SU-DHL-6 (cell line): ENCODE results near the gene RTP4.

Source experiments
- H2AFZ ChIP-seq: fragments of 200-600 bp; sonication (generic); 2 replicates; pipeline ENCODE4 v1.6.1; 2014; ENCODE audit warnings: low read depth, mild to moderate bottlenecking, moderate library complexity, mixed read lengths, antibody characterized with exemption, low read length; ENCODE audit not compliant: severe bottlenecking
- H3F3A ChIP-seq: fragments of 200-600 bp; shearing (Covaris generic); 2 replicates; pipeline ENCODE4 v1.6.0; 2016; ENCODE audit warnings: antibody characterized with exemption, mild to moderate bottlenecking; ENCODE audit not compliant: insufficient read depth
- H3K27ac ChIP-seq: fragments of 200-600 bp; sonication (generic); 2 replicates; pipeline ENCODE4 v1.5.1; 2016; ENCODE audit warnings: low read depth, mild to moderate bottlenecking, low read length, moderate library complexity, mixed read lengths
- H3K27me3 ChIP-seq: fragments of 200-600 bp; sonication (generic), shearing (Covaris generic); 2 replicates; pipeline ENCODE4 v1.6.0; 2014; ENCODE audit warnings: mild to moderate bottlenecking, low read length
- H3K36me3 ChIP-seq: fragments of 200-600 bp; sonication (generic); 2 replicates; pipeline ENCODE4 v1.6.1; 2014; ENCODE audit warnings: mild to moderate bottlenecking, low read length, mixed read lengths
- H3K4me2 ChIP-seq: fragments of 300-600, 200-600 bp; shearing (Covaris generic), sonication (generic); 2 replicates; pipeline ENCODE4 v1.6.0; 2014; ENCODE audit warnings: low read length, low read depth, mild to moderate bottlenecking; ENCODE audit not compliant: poor library complexity, severe bottlenecking
- H3K4me3 ChIP-seq: fragments of 200-600 bp; sonication (generic); 2 replicates; pipeline ENCODE4 v1.5.1; 2014; ENCODE audit warnings: antibody characterized with exemption, low read length, mild to moderate bottlenecking, mixed read lengths; ENCODE audit not compliant: insufficient read depth, poor library complexity, severe bottlenecking
- H3K79me2 ChIP-seq: fragments of 200-600 bp; sonication (generic); 2 replicates; pipeline ENCODE4 v1.6.1; 2014; ENCODE audit warnings: mild to moderate bottlenecking, low read length, moderate library complexity; ENCODE audit not compliant: insufficient read depth
- H3K9ac ChIP-seq: fragments of 200-600 bp; sonication (generic); 2 replicates; pipeline ENCODE4 v1.7.0; 2014; ENCODE audit warnings: mild to moderate bottlenecking, low read length
- H3K9me2 ChIP-seq: fragments of 200-600 bp; sonication (generic); replicated peaks from 2 replicates; pipeline ENCODE4 v1.6.1; 2014; ENCODE audit warnings: low read length; ENCODE audit not compliant: insufficient read depth
- H3K9me3 ChIP-seq: fragments of 200-600 bp; sonication (generic); 2 replicates; pipeline ENCODE4 v1.6.1; 2014; ENCODE audit warnings: low read length, mixed read lengths; ENCODE audit not compliant: insufficient read depth
- H4K20me1 ChIP-seq: fragments of 200-600 bp; sonication (generic); 2 replicates; pipeline ENCODE4 v1.6.1; 2014; ENCODE audit warnings: low read depth, mild to moderate bottlenecking, antibody characterized with exemption, low read length, moderate library complexity, mixed read lengths
- CTCF ChIP-seq: fragments of 200-600 bp; sonication (generic); IDR thresholded peaks from one replicate; pipeline ENCODE4 v1.5.1; 2017; ENCODE audit warnings: antibody characterized with exemption, mild to moderate bottlenecking, low read length, moderate library complexity; ENCODE audit not compliant: insufficient read depth, poor library complexity, severe bottlenecking
- EZH2phosphoT487 ChIP-seq: fragments of 200-600 bp; sonication (generic), shearing (Covaris generic); conservative IDR thresholded peaks from 2 replicates; pipeline ENCODE4 v1.6.1; 2018; ENCODE audit warnings: mild to moderate bottlenecking, antibody characterized with exemption, low read length, moderate library complexity, mixed read lengths

RTP4 gene

DNA sequence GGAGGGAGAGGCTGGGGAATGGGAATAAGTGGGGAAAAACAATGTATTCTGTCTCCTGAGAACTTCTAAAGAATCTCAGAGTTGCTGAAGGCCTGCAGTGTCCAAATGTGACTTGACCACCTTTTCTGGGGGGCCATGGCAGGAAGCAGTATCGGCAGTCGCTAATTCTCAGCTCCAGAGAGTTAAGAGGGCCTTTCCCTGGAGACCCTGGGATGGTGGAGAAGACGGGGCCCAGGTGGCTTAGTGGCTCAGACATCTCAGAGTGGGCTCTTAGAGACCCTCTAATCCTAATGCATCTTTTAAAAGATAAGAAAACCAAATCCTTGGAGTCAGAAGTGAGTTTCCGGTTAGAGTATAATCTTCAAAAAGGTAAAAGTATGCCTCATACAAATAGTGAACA, 15.1 kb downstream of the RTP4 start:
- no peaks in the 10 kb centered on the region for H3K36me3 ChIP-seq
- no peak overlapping the region for H3K9ac ChIP-seq
- no peaks in the 10 kb centered on the region for H4K20me1 ChIP-seq
- no peaks in the 10 kb centered on the region for H3F3A ChIP-seq
- no peaks in the 10 kb centered on the region for H3K9me3 ChIP-seq
- no peak overlapping the region for H3K4me3 ChIP-seq
- H3K27ac ChIP-seq, result no peak overlapping the region
- no peak overlapping the region for H3K4me2 ChIP-seq
- no peaks in the 10 kb centered on the region for H3K9me2 ChIP-seq
- no peak overlapping the region for H2AFZ ChIP-seq
- H3K27me3 ChIP-seq, result no peaks in the 10 kb centered on the region
- no peaks in the 10 kb centered on the region for H3K79me2 ChIP-seq
- TF ChIP-seq EZH2phosphoT487 (no peak), CTCF (no peak)

DNA sequence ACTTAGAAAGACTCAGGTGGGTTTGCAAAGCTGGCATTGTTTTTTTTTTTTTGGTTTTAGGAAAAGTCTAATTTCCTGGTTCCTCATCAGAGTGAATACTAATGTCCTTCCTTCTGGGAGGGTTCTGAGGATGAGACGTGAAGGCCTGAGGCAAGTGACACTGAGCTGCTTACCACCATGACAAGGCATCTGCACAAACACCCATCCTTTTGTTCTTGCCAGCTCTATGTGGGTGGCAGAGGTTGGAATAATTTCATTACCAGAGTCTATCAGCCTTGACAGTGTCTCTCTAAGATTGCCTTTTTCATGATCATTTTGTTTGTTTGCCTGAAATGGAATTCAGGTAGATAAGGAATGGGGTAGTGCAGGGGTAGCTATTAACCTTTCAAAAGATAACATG, 17.1 kb downstream of the RTP4 start:
- Histone ChIP-seq H3K9ac (no peak overlapping the region), H3K36me3 (no peaks in the 10 kb centered on the region), H4K20me1 (no peaks in the 10 kb centered on the region), H3K4me2 (no peak overlapping the region), H3K27ac (no peak overlapping the region), H3K27me3 (no peaks in the 10 kb centered on the region), H3K79me2 (no peaks in the 10 kb centered on the region), H3K9me2 (no peaks in the 10 kb centered on the region), H3K9me3 (no peaks in the 10 kb centered on the region), H3F3A (no peaks in the 10 kb centered on the region), H2AFZ (no peak overlapping the region), H3K4me3 (no peak overlapping the region)
- TF ChIP-seq EZH2phosphoT487 (no peak), CTCF (no peak)

- no peak overlapping the region for H3K27ac ChIP-seq
- H3K4me3 ChIP-seq, result no peak overlapping the region
- no peak overlapping the region for H3K4me2 ChIP-seq
- H3K27me3 ChIP-seq, result no peaks in the 10 kb centered on the region
- no peaks in the 10 kb centered on the region for H3K9me3 ChIP-seq
- H4K20me1 ChIP-seq, result no peaks in the 10 kb centered on the region
- no peaks in the 10 kb centered on the region for H3K9me2 ChIP-seq
- H2AFZ ChIP-seq, result no peak overlapping the region
- H3K9ac ChIP-seq, result no peak overlapping the region
- H3F3A ChIP-seq, result no peaks in the 10 kb centered on the region
- H3K36me3 ChIP-seq, result no peaks in the 10 kb centered on the region
- H3K79me2 ChIP-seq, result no peaks in the 10 kb centered on the region
- TF ChIP-seq CTCF, result no peak
Measured at GRCh38 chr3:187396661-187397060, 28.5 kb downstream of the RTP4 start.

DNA sequence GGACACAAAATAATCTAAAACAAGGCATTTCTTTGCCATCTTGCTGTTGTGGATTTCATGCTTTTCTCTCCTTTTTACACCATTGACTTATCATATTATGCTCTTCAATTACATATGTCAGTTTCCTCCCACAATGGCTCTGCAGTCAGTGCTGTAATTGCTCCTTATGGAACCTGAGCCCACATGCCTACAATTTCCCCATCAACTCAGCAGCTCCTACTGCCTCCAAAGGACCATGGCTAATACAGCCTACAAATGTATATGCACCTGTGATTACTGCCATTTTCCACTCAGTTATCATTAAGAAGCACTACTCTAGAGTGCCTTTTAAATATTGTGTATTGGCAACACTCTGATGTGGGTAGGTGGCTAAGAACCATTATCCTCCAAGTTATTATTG, 30.8 kb downstream of the RTP4 start:
- Histone ChIP-seq H3K9ac (no peak overlapping the region), H3K36me3 (no peaks in the 10 kb centered on the region), H3K9me2 (no peaks in the 10 kb centered on the region), H3K27ac (no peak overlapping the region), H3K27me3 (no peaks in the 10 kb centered on the region), H3K79me2 (no peaks in the 10 kb centered on the region), H3K4me2 (no peak overlapping the region), H3K9me3 (no peaks in the 10 kb centered on the region), H2AFZ (no peak overlapping the region), H3F3A (no peaks in the 10 kb centered on the region), H3K4me3 (no peak overlapping the region), H4K20me1 (no peaks in the 10 kb centered on the region)
- TF ChIP-seq CTCF (no peak), EZH2phosphoT487 (no peak)
